Measurements from ENCODE around the gene CTRL.

CTRL gene

DNA sequence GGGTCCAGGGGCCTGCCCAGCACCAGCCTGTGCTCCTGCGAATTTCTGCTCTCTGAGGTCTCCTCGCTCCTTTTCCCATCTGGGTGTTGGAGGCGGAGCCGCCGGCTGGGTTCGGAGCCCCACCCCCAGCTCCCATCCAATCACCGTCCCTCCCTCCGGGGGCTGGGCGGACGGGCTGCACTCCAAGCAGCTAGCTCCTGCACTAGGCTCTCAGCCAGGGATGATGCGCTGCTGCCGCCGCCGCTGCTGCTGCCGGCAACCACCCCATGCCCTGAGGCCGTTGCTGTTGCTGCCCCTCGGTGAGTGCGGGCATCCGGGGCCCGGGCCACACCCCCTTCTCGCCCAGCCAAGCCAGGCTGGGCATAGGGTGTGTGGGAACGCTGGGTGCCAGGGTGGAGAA is 47.0 kb downstream of the CTRL start, which contains the start of gene NRN1L:
NRN1L (plus strand) TSS at position 202 of the 400 bp plus-strand sequence; CDS start at position 221, 19 bp downstream.
- no peak for DNase-seq

DNA sequence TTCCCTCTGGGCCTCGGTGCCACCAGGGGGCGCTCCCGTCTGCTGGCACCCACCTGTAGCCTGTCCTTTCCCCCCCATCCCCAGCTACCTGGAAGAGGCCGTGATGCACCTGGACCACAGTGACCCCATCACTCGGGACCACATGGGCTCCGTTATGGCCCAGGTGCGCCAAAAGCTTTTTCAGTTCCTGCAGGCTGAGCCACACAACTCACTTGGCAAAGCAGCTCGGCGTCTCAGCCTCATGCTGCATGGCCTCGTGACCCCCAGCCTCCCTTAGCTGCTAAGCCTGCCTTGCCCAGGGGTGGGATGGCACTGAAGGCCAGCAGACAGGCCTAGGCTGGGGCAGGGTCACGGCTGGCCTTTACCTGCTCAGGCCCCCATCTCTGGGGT is 47.8 kb downstream of the CTRL start:
- DNase-seq = no peak

DNA sequence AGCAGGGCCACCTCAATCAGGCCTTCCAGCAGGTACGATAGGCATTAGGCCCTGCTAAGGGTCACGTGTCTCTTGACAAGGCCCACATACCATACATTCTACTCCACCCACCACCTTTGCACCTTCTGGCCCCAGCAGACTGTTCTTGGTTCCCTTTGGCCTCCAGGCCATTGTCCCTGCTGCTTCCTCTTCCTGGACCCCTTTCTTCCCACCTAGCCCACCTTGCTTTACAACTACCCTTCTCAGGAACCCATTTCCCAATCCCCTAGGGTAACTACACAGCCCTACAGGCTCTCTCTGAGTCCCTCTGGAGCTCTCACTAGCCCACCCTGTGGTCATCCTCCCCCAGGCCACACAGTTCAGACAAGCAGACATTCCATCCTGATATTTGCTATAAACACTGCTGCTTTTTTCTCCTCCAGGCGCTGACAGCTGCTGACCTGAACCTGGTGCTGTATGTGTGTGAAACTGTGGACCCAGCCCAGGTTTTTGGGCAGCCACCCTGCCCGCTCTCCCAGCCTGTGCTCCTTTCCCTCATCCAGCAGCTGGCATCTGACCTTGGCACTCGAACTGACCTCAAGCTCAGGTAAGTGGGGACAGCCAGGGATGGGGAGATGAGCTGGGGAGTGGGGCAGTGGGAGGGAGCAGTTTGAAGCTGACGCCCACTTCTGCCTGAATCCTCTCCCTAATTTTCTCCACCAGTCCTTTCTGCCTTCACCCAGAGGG is 48.4 kb downstream of the CTRL start:
- no peak for DNase-seq

DNA sequence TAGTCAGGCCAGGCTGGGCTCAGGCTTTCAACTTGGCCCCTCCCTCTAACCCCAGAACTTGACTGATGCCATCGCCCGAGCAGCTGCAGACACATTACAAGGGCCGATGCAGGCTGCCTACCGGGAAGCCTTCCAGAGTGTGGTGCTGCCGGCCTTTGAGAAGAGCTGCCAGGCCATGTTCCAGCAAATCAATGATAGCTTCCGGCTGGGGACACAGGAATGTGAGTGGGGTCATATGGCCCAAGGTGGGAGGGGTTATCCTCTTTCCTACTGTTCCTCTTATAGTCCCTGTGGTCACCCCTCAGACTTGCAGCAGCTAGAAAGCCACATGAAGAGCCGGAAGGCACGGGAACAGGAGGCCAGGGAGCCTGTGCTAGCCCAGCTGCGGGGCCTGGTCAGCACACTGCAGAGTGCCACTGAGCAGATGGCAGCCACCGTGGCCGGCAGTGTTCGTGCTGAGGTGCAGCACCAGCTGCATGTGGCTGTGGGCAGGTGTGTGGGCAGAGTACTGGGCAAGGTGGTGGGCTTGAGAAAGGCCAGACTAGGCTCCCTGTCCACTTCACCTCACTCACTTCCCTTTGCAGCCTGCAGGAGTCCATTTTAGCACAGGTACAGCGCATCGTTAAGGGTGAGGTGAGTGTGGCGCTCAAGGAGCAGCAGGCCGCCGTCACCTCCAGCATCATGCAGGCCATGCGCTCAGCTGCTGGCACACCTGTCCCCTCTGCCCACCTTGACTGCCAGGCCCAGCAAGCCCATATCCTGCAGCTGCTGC is 49.1 kb downstream of the CTRL start:
- DNase-seq = no peak

DNA sequence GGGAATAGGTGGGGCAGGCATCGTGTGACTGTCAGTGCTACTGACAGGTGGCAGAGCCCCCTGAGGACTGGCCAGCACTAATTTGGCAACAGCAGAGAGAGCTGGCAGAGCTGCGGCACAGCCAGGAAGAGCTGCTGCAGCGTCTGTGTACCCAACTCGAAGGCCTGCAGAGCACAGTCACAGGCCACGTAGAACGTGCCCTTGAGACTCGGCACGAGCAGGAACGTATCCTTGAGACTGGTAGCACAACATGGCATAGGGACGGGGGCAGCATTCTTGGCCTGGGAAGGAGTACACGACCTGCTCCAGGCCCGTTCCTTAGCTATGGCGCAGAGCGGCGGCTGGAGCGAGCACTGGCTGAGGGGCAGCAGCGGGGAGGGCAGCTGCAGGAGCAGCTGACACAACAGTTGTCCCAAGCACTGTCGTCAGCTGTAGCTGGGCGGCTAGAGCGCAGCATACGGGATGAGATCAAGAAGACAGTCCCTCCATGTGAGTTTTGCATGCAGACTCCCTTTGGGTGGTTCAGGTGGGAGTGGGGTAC is 50.0 kb downstream of the CTRL start:
- no peak for DNase-seq

DNA sequence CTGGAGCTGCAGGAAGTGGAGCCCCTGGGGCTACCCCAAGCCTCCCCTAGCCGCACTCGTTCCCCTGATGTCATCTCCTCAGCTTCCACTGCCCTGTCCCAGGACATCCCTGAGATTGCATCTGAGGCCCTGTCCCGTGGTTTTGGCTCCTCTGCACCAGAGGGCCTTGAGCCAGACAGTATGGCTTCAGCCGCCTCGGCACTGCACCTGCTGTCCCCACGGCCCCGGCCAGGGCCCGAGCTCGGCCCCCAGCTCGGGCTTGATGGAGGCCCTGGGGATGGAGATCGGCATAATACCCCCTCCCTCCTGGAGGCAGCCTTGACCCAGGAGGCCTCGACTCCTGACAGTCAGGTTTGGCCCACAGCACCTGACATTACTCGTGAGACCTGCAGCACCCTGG is 51.1 kb downstream of the CTRL start:
- DNase-seq = no peak

DNA sequence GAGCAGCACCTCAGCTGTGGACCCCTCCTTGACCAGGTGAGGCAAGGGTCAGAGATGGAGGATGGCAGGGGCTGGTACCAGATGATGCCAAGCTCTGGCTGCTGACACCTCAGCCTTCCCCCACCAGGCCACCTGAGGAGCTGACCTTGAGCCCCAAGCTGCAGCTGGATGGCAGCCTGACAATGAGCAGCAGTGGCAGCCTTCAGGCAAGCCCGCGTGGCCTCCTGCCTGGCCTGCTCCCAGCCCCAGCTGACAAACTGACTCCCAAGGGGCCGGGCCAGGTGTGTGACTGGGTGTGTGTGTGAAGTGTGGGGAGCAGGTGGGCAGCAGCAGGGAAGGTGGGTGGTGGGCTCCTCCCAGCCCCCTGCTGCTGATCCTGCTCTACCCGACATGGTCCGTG is 51.7 kb downstream of the CTRL start:
- no peak for DNase-seq
